ENCODE measurements around the gene LGALS3BP.

- no peak for TF ChIP-seq SP2 (IDR thresholded peaks at IDR 0.05; ENCODE audit: low read length)
- TF ChIP-seq RAD21 (IDR thresholded peaks at IDR 0.05 in 1 of 2, conservative IDR thresholded peaks at IDR 0.05 in 1 of 2; ENCODE audit: low read depth in 2 of 2, low read length in 2 of 2) = no peak
These were observed 31.9 kb upstream of the LGALS3BP start for GRCh38 chr17:79011451-79012147.

Measured in H1 (cell line).